Fibroblast of lung (primary cell): ENCODE data around the gene CLNS1A. TPM values are rescaled to one million over a fixed set of nuclear protein-coding genes. Genes with fewer than 3 reads are reported as not detected.
A peak's percentile ranks its signal among the peaks of the same experiment; 100 is the strongest.

Experiments used
- DNase-seq, 2 donors: peaks; one replicate each; pipeline versions ENCODE4 v3.0.0 to v3.0.0-alpha.2; 2010; ENCODE audit warnings: low read depth in 2 of 2
- H2AFZ ChIP-seq: 2 replicates; pipeline ENCODE4 v1.5.1; 2012; ENCODE audit warnings: low read length, control low read depth, inconsistent platforms
- H3K27ac ChIP-seq: 2 replicates; pipeline ENCODE4 v1.5.1; 2011; ENCODE audit warnings: low read length, control low read depth; ENCODE audit not compliant: insufficient read depth
- H3K27me3 ChIP-seq: 2 replicates; pipeline ENCODE4 v1.5.1; 2011; ENCODE audit warnings: mild to moderate bottlenecking, low read length; ENCODE audit not compliant: control insufficient read depth, insufficient read depth
- H3K36me3 ChIP-seq: 2 replicates; pipeline ENCODE4 v1.5.1; 2011; ENCODE audit warnings: low read length; ENCODE audit not compliant: control insufficient read depth, insufficient read depth
- H3K4me1 ChIP-seq: 2 replicates; pipeline ENCODE4 v1.5.1; 2011; ENCODE audit warnings: low read length; ENCODE audit not compliant: control insufficient read depth, insufficient read depth; ENCODE audit errors: extremely low read depth
- H3K4me2 ChIP-seq: 2 replicates; pipeline ENCODE4 v1.5.1; 2011; ENCODE audit warnings: low read length, control low read depth; ENCODE audit not compliant: insufficient read depth; ENCODE audit errors: extremely low read depth
- H3K4me3 ChIP-seq, 4 experiments: fragments of 200-600 bp in 1 of 4; sonication (generic) in 1 of 4; replicated peaks in 1 of 4; 2 replicates each; pipeline ENCODE4 v1.5.1; 2011 to 2016; ENCODE audit warnings: low read length in 4 of 4, low read depth in 3 of 4, mild to moderate bottlenecking in 3 of 4, control low read depth in 2 of 4, inconsistent platforms in 1 of 4, mixed read lengths in 1 of 4; ENCODE audit not compliant: insufficient read depth in 1 of 4; ENCODE audit errors: control extremely low read depth in 1 of 4
- H3K79me2 ChIP-seq: 2 replicates; pipeline ENCODE4 v1.5.1; 2012; ENCODE audit warnings: mild to moderate bottlenecking, low read length, inconsistent platforms; ENCODE audit not compliant: control insufficient read depth, insufficient read depth
- H3K9ac ChIP-seq: 2 replicates; pipeline ENCODE4 v1.5.1; 2011; ENCODE audit warnings: mild to moderate bottlenecking, low read length, control low read depth; ENCODE audit not compliant: insufficient read depth
- H3K9me3 ChIP-seq: 2 replicates; pipeline ENCODE4 v1.5.1; 2012; ENCODE audit warnings: low read depth, low read length; ENCODE audit not compliant: control insufficient read depth, insufficient read depth
- H4K20me1 ChIP-seq: 2 replicates; pipeline ENCODE4 v1.5.1; 2011; ENCODE audit warnings: low read length; ENCODE audit not compliant: control insufficient read depth, insufficient read depth; ENCODE audit errors: extremely low read depth
- CTCF ChIP-seq, 2 donors: IDR thresholded peaks in 1 of 2; conservative IDR thresholded peaks in 1 of 2; 1 replicate in 1 of 2; 2 replicates in 1 of 2; pipeline ENCODE4 v1.5.1; 2011 to 2012; ENCODE audit warnings: low read length in 2 of 2, control low read depth in 1 of 2, inconsistent platforms in 1 of 2, low read depth in 1 of 2, mild to moderate bottlenecking in 1 of 2
- EZH2 ChIP-seq: IDR thresholded peaks from 2 replicates; pipeline ENCODE4 v1.5.1; 2012; ENCODE audit warnings: low read length, control low read depth, mild to moderate bottlenecking; ENCODE audit errors: missing control alignments
- polyA plus RNA-seq, 2 donors: library from polyadenylated mRNA; depleted of rRNA in 1 of 2; stranded (reverse) in 1 of 2; unstranded in 1 of 2; fragments of >200 nt; gene quantifications; 2 replicates each; pipeline ENCODE4 v1.2.1, GENCODE V29; 2011 to 2012; ENCODE audit warnings: missing spikeins in 1 of 2
- total RNA-seq: library from RNA; depleted of rRNA; stranded (reverse); fragments of >200 nt; gene quantifications from 2 replicates; pipeline ENCODE4 v1.2.1, GENCODE V29; 2014

CLNS1A gene
- total and polyA plus RNA-seq, 2 donors (not counting 1 experiment from before 2014, with no cell fraction given): 130 to 144 TPM

GRCh38 chr11:77593883-77594282 lies 43.7 kb downstream of the CLNS1A start:
- Histone ChIP-seq H3K4me1 (peaks cover 4% of the 10 kb centered on the region), H3K9me3 (no peaks in the 10 kb centered on the region), H3K9ac (no peak overlapping the region), H3K4me3 (no peak overlapping the region), H3K27ac (no peak overlapping the region), H3K79me2 (no peaks in the 10 kb centered on the region), H3K36me3 (no peaks in the 10 kb centered on the region), H4K20me1 (no peaks in the 10 kb centered on the region), H3K4me2 (no peak overlapping the region), H2AFZ (no peak overlapping the region), H3K27me3 (no peaks in the 10 kb centered on the region)
- DNase-seq: no peak
- TF ChIP-seq EZH2: no peak

- Histone ChIP-seq H3K9me3 (no peaks in the 10 kb centered on the region), H3K9ac (no peak overlapping the region), H3K36me3 (no peaks in the 10 kb centered on the region), H3K27me3 (no peaks in the 10 kb centered on the region), H2AFZ (no peak overlapping the region), H3K79me2 (no peaks in the 10 kb centered on the region), H3K27ac (no peak overlapping the region), H4K20me1 (no peaks in the 10 kb centered on the region), H3K4me3 (no peak overlapping the region), H3K4me1 (peaks cover 4% of the 10 kb centered on the region), H3K4me2 (no peak overlapping the region)
- TF ChIP-seq EZH2: no peak
- no peak for TF ChIP-seq CTCF (conservative IDR thresholded peaks at IDR 0.05 in 1 of 2, IDR thresholded peaks at IDR 0.05 in 1 of 2; ENCODE audit: low read depth in 1 of 2, low read length in 2 of 2)
- DNase-seq: no peak
These were observed 44.9 kb downstream of the CLNS1A start for GRCh38 chr11:77592727-77593126.

GRCh38 chr11:77590194-77590782 lies 47.3 kb downstream of the CLNS1A start:
- TF ChIP-seq EZH2: no peak
- TF ChIP-seq CTCF (conservative IDR thresholded peaks at IDR 0.05 in 1 of 2, IDR thresholded peaks at IDR 0.05 in 1 of 2; ENCODE audit: low read depth in 1 of 2, low read length in 2 of 2): no peak
- peak; percentile 46 to 53 for DNase-seq
- peak overlapping the region; percentile 87 for H2AFZ ChIP-seq
- no peaks in the 10 kb centered on the region for H3K9me3 ChIP-seq
- peaks cover 4% of the 10 kb centered on the region for H3K4me1 ChIP-seq
- no peaks in the 10 kb centered on the region for H3K36me3 ChIP-seq
- H4K20me1 ChIP-seq: no peaks in the 10 kb centered on the region
- H3K27me3 ChIP-seq: no peaks in the 10 kb centered on the region
- peak overlapping the region; percentile 100 for H3K4me2 ChIP-seq
- H3K4me3 ChIP-seq: peak overlapping the region; percentile 40 to 80 (median 64)
- peak overlapping the region; percentile 31 for H3K27ac ChIP-seq
- peak overlapping the region; percentile 60 for H3K9ac ChIP-seq
- no peaks in the 10 kb centered on the region for H3K79me2 ChIP-seq
